GM23338 (cell line): Measurements from ENCODE around the gene NAA10.

Source experiments
- CREB1 ChIP-seq: fragments of 250-450 bp; sonication (Bioruptor Pico); IDR thresholded peaks from 2 replicates; pipeline ENCODE4 v1.5.0; 2020; ENCODE audit warnings: low read depth, mild to moderate bottlenecking, moderate library complexity
- EZH2 ChIP-seq: fragments of 200-600 bp; sonication (generic); IDR thresholded peaks from one replicate; pipeline ENCODE4 v1.8.0; 2017; ENCODE audit warnings: antibody characterized with exemption, mild to moderate bottlenecking, low read depth; ENCODE audit not compliant: unreplicated experiment
- EZH2phosphoT487 ChIP-seq: fragments of 200-600 bp; sonication (generic); IDR thresholded peaks from one replicate; pipeline ENCODE4 v1.8.1; 2018; ENCODE audit warnings: antibody characterized with exemption; ENCODE audit not compliant: unreplicated experiment
- JUNB ChIP-seq: IDR thresholded peaks from one replicate; pipeline ENCODE4 v1.6.1; 2016; ENCODE audit warnings: antibody characterized with exemption; ENCODE audit not compliant: unreplicated experiment
- POLR2AphosphoS5 ChIP-seq: IDR thresholded peaks from 2 replicates; pipeline ENCODE4 v1.6.1; 2016; ENCODE audit warnings: antibody characterized with exemption, low read depth
- TF ChIP-seq, protein P1 (sequence below), 2 experiments: fragments of 200-600 bp in 1 of 2; sonication (generic) in 1 of 2; conservative IDR thresholded peaks; 2 replicates each; pipeline versions ENCODE4 v1.5.1 to v1.6.1; 2016 to 2017; ENCODE audit warnings: antibody characterized with exemption in 2 of 2, low read depth in 2 of 2, mild to moderate bottlenecking in 2 of 2, moderate library complexity in 1 of 2
- TF ChIP-seq, protein P2 (sequence below): IDR thresholded peaks from one replicate; pipeline ENCODE4 v1.6.1; 2018; ENCODE audit warnings: antibody characterized with exemption; ENCODE audit not compliant: unreplicated experiment

- TF ChIP-seq EZH2, result no peak
- TF ChIP-seq, protein P1, sequence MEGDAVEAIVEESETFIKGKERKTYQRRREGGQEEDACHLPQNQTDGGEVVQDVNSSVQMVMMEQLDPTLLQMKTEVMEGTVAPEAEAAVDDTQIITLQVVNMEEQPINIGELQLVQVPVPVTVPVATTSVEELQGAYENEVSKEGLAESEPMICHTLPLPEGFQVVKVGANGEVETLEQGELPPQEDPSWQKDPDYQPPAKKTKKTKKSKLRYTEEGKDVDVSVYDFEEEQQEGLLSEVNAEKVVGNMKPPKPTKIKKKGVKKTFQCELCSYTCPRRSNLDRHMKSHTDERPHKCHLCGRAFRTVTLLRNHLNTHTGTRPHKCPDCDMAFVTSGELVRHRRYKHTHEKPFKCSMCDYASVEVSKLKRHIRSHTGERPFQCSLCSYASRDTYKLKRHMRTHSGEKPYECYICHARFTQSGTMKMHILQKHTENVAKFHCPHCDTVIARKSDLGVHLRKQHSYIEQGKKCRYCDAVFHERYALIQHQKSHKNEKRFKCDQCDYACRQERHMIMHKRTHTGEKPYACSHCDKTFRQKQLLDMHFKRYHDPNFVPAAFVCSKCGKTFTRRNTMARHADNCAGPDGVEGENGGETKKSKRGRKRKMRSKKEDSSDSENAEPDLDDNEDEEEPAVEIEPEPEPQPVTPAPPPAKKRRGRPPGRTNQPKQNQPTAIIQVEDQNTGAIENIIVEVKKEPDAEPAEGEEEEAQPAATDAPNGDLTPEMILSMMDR (conservative IDR thresholded peaks at IDR 0.05; ENCODE audit: low read depth in 2 of 2), result no peak
- TF ChIP-seq POLR2AphosphoS5, result no peak
- TF ChIP-seq, protein P2, sequence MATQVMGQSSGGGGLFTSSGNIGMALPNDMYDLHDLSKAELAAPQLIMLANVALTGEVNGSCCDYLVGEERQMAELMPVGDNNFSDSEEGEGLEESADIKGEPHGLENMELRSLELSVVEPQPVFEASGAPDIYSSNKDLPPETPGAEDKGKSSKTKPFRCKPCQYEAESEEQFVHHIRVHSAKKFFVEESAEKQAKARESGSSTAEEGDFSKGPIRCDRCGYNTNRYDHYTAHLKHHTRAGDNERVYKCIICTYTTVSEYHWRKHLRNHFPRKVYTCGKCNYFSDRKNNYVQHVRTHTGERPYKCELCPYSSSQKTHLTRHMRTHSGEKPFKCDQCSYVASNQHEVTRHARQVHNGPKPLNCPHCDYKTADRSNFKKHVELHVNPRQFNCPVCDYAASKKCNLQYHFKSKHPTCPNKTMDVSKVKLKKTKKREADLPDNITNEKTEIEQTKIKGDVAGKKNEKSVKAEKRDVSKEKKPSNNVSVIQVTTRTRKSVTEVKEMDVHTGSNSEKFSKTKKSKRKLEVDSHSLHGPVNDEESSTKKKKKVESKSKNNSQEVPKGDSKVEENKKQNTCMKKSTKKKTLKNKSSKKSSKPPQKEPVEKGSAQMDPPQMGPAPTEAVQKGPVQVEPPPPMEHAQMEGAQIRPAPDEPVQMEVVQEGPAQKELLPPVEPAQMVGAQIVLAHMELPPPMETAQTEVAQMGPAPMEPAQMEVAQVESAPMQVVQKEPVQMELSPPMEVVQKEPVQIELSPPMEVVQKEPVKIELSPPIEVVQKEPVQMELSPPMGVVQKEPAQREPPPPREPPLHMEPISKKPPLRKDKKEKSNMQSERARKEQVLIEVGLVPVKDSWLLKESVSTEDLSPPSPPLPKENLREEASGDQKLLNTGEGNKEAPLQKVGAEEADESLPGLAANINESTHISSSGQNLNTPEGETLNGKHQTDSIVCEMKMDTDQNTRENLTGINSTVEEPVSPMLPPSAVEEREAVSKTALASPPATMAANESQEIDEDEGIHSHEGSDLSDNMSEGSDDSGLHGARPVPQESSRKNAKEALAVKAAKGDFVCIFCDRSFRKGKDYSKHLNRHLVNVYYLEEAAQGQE, result no peak
- TF ChIP-seq EZH2phosphoT487, result no peak
- no peak for TF ChIP-seq JUNB
- TF ChIP-seq CREB1 (CRISPR knock-in tag), result no peak
These were observed 26.5 kb upstream of the NAA10 start for GRCh38 chrX:153961292-153961691.
